Fibroblast of skin of scalp (primary cell): Measurements from ENCODE around the gene PNPLA1.
"Not testable (repeated sequence)": the region's sequence is repeated elsewhere in the genome, so short reads cannot be mapped to it uniquely, and the experiment has no call there.

Experiments
- DNase-seq: peaks from one replicate; pipeline ENCODE4 v3.0.0-alpha.2; 2013

Gene PNPLA1

GRCh38 chr6:36338223-36338622, 68.4 kb downstream of the PNPLA1 start:
- not testable (repeated sequence) for DNase-seq

- no peak for DNase-seq
Measured at GRCh38 chr6:36339146-36339545, 69.3 kb downstream of the PNPLA1 start.

GRCh38 chr6:36340306-36340617, 70.4 kb downstream of the PNPLA1 start:
- DNase-seq: no peak

GRCh38 chr6:36340618-36341454, 71.0 kb downstream of the PNPLA1 start:
- DNase-seq: peak; percentile 63

- DNase-seq: no peak
Measured at GRCh38 chr6:36343109-36343680, 73.3 kb downstream of the PNPLA1 start.

- DNase-seq: no peak
Measured at GRCh38 chr6:36345681-36346466, 76.0 kb downstream of the PNPLA1 start.

GRCh38 chr6:36346486-36347273, 76.8 kb downstream of the PNPLA1 start:
- no peak for DNase-seq

GRCh38 chr6:36347621-36348020, 77.8 kb downstream of the PNPLA1 start:
- no peak for DNase-seq

GRCh38 chr6:36349240-36349639, 79.4 kb downstream of the PNPLA1 start:
- DNase-seq: no peak

- peak; percentile 49 for DNase-seq
Measured at GRCh38 chr6:36350082-36350481, 80.2 kb downstream of the PNPLA1 start.

GRCh38 chr6:36350681-36351571, 81.1 kb downstream of the PNPLA1 start:
- peak; percentile 89 for DNase-seq

GRCh38 chr6:36352477-36353157, 82.8 kb downstream of the PNPLA1 start:
- DNase-seq: no peak

- peak; percentile 48 for DNase-seq
Measured at GRCh38 chr6:36353411-36353915, 83.6 kb downstream of the PNPLA1 start.

- no peak for DNase-seq
Measured at GRCh38 chr6:36355819-36356218, 86.0 kb downstream of the PNPLA1 start.

- DNase-seq: no peak
Measured at GRCh38 chr6:36357872-36358225, 88.0 kb downstream of the PNPLA1 start.
